BE2C (cell line): ENCODE data around the gene CDKL4.

ENCODE experiments used
- DNase-seq: peaks from one replicate; pipeline ENCODE4 v3.0.0-alpha.2; 2020
- H3K27me3 ChIP-seq: fragments of 250-450 bp; sonication (Bioruptor Pico); 2 replicates; pipeline ENCODE4 v1.5.1; 2020; ENCODE audit warnings: mild to moderate bottlenecking
- H3K36me3 ChIP-seq: fragments of 250-450 bp; sonication (Bioruptor Pico); 2 replicates; pipeline ENCODE4 v1.5.1; 2020; ENCODE audit warnings: mild to moderate bottlenecking
- H3K4me1 ChIP-seq: fragments of 250-450 bp; sonication (Bioruptor Pico); 2 replicates; pipeline ENCODE4 v1.5.1; 2020
- H3K4me3 ChIP-seq: 2 replicates; pipeline ENCODE4 v1.5.1; 2011; ENCODE audit warnings: low read depth, low read length
- H3K9me3 ChIP-seq: fragments of 250-450 bp; sonication (Bioruptor Pico); 2 replicates; pipeline ENCODE4 v1.5.1; 2020
- CTCF ChIP-seq: IDR thresholded peaks from 2 replicates; pipeline ENCODE4 v1.5.1; 2012; ENCODE audit warnings: mild to moderate bottlenecking, low read depth, low read length

CDKL4 gene

GRCh38 chr2:39171621-39172020, 72.1 kb downstream of the CDKL4 start:
- DNase-seq: no peak
- Histone ChIP-seq H3K4me3 (no peak overlapping the region), H3K4me1 (no peaks in the 10 kb centered on the region), H3K27me3 (no peaks in the 10 kb centered on the region), H3K9me3 (no peaks in the 10 kb centered on the region), H3K36me3 (no peaks in the 10 kb centered on the region)
- no peak for TF ChIP-seq CTCF

DNA sequence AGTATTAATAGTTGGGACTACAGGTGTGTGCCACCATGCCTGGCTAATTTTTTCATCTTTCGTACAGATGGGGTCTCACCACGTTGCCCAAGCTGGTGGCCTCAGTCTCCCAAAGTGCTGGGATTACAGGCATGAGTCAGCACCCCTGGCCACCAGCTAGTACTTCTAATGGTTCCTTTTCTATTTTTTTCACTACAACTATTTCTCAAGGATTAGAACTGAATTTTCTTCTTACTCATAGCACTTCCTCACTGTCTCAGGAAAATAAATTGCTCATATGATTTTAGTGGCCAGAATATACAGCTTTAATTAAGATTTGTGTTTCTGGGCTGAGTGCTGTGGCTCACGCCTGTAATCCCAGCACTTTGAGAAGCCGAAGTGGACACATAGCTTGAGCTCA, 79.7 kb downstream of the CDKL4 start:
- H3K4me3 ChIP-seq: no peak overlapping the region
- TF ChIP-seq CTCF: no peak
- H3K27me3 ChIP-seq: no peaks in the 10 kb centered on the region; the same call in 1 of the 2 replicates
- no peaks in the 10 kb centered on the region for H3K4me1 ChIP-seq
- no peaks in the 10 kb centered on the region for H3K9me3 ChIP-seq
- DNase-seq: no peak
- H3K36me3 ChIP-seq: no peaks in the 10 kb centered on the region

DNA sequence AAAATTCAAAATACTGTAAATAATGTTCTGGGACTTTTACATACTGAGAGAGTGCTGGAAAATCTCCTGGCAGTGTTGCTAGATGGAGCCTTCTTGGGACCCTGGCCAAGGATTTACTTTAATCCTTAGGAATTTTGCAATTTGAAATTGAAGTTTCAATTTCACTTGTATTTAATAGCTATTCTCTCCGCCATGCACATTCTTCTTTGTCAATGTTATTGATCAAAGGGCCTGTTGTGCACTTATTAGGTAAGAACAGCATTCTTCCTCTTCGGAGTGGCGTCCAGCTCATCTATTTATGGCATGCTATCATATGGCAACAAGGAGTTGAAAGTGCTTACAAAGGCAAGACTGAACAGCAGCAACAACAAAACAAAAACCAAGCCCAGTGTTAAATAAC, 82.8 kb downstream of the CDKL4 start:
- H3K9me3 ChIP-seq: no peaks in the 10 kb centered on the region

DNA sequence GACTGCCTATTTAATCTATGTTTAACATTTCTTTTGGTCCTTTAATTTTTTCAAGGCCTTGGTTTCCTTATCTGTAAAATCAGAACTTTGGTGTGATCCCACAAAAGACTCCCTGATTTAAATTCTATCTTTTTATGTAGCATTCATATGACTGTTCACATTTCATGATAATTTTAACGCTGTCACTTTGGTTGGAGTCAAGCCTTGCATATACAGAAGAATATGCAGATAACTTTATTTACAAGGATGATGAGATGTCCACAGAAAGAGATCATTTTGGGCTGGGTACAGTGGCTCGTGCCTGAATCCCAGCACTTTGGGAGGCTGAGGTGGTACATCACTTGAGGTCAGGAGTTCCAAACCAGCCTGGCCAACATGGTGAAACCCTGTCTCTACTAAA, 84.5 kb downstream of the CDKL4 start:
- no peak for TF ChIP-seq CTCF
- no peaks in the 10 kb centered on the region for H3K27me3 ChIP-seq
- DNase-seq: no peak

More for the DNA sequence above, 82.8 kb downstream of the CDKL4 start:
- DNase-seq: no peak
- Histone ChIP-seq H3K4me3 (no peak overlapping the region), H3K27me3 (no peaks in the 10 kb centered on the region; the same call in 1 of the 2 replicates), H3K4me1 (no peaks in the 10 kb centered on the region), H3K36me3 (no peaks in the 10 kb centered on the region)
- no peak for TF ChIP-seq CTCF

DNA sequence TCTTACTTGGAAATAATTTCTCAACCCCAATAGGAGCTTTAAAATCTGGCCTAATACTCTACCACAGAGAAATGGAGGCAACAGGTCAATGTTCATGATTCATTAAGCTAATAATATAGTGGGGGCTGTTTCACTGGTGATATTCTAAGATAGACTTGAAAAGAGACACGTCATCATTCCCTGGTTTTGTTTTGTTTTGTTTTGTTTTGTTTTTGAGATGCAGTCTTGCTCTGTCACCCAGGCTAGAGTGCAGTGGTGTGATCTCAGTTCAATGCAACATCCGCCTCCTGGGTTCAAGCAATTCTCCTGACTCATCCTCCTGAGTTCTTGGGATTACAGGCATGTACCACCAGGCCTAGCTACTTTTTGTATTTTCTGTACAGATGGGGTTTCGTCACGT, 85.4 kb downstream of the CDKL4 start:
- no peak for TF ChIP-seq CTCF
- no peaks in the 10 kb centered on the region for H3K9me3 ChIP-seq
- H3K36me3 ChIP-seq: no peaks in the 10 kb centered on the region
- no peaks in the 10 kb centered on the region for H3K4me1 ChIP-seq
- H3K4me3 ChIP-seq: no peak overlapping the region
- no peaks in the 10 kb centered on the region for H3K27me3 ChIP-seq
- DNase-seq: no peak

More for the DNA sequence above, 84.5 kb downstream of the CDKL4 start:
- Histone ChIP-seq H3K9me3 (no peaks in the 10 kb centered on the region), H3K4me3 (no peak overlapping the region), H3K36me3 (no peaks in the 10 kb centered on the region), H3K4me1 (no peaks in the 10 kb centered on the region)

DNA sequence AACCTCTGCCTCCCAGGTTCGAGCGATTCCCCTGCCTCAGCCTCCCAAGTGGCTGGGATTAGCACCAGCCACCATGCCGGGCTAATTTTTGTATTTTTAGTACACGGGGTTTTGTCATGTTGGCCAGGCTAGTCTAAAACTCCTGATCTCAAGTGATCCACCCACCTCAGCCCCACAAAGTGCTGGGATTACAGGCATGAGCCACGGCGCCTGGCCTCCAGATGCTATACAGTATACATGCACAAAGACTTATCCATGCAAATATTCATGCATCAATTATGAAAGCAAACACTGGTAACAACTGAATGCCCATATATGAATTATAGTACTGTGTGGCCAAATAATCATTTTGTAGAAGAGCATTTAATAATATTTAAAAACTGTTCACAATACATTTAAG, 86.9 kb downstream of the CDKL4 start:
- H3K4me1 ChIP-seq: no peaks in the 10 kb centered on the region
- TF ChIP-seq CTCF: no peak
- no peaks in the 10 kb centered on the region for H3K36me3 ChIP-seq
- no peaks in the 10 kb centered on the region for H3K27me3 ChIP-seq
- H3K9me3 ChIP-seq: no peaks in the 10 kb centered on the region
- no peak overlapping the region for H3K4me3 ChIP-seq
- no peak for DNase-seq
